COLO668 (cell line): ENCODE results near the gene ATF7.

Experiments used
- DNase-seq: peaks from one replicate; lab custom pipeline; 2025; ENCODE audit not compliant: unreplicated experiment; lab: John Stamatoyannopoulos, UW

ATF7 gene

DNA sequence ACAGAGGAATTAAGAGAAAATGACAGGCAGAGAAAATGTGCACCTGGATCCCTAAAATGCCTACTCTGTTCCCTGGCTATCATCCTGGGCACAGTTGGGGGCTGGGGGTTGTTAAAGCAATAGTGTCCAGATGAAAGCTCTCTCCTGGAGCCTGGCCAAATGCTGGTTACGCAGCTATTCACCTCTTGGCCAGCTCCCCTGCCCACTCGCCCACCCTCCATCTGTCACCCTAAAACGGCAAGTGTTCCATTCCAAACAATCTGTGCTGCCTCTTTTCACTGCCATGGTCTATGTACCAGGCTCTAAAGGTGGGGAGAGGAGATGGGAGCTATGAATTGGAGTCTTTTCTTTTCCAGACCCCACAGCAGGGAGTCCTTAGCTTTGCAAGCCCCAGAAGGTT, 94.2 kb downstream of the ATF7 start:
- no peak for DNase-seq

DNA sequence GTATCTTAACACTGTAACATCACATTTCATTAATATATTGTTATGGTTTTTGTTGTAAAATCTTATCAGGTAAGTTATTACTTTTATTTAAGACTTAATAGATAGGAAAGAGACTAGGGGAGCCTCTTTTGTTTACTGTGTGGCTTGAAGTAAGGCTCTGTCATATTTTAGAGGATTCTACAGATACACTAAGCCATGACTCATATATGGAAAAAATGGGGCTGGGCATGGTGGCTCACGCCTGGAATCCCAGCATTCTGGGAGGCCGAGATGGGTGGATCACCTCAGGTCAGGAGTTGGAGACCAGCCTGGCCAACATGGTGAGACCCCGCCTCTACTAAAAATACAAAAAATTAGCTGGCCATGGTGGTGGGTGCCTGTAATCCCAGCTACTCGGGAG, 95.3 kb downstream of the ATF7 start:
- no peak for DNase-seq

DNA sequence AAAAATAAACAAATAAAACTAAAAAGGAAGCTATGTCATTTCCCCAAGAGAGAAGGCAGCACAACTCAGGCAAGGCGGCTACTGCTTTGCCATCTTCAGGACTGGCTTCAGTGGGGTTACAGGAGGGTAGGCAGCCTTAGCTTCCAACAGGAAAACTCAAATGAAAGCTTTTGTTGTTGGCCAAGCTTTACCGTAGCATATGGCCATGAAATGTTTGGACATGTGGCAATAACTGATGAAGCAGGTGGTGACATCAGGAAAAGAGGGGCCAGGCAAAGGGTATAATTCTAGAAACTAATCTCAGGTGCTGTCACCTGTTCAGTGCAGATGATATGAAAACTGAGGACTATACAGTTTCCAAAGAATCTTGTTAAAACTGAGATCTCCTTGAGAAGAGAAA, 96.1 kb downstream of the ATF7 start:
- DNase-seq = no peak

DNA sequence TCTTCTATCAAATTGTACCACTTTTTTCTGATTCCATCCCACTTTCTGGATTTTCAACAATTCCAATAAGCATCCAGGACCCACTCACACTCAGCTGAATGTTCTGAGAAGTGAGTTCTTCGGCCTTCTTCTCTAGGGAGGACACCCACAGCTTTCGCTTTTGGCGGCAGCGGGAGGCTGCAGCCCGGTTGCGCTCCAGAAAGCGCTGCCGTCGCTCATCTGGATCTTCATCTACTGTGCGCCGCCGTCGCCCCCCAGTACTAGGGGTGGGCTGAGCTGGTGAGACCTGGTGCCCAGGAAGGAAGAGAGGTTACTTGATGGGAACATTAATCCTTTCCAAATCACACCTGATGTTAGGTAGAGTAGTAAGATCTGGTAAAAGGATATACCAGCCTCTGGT, 101.7 kb downstream of the ATF7 start:
- DNase-seq = no peak

DNA sequence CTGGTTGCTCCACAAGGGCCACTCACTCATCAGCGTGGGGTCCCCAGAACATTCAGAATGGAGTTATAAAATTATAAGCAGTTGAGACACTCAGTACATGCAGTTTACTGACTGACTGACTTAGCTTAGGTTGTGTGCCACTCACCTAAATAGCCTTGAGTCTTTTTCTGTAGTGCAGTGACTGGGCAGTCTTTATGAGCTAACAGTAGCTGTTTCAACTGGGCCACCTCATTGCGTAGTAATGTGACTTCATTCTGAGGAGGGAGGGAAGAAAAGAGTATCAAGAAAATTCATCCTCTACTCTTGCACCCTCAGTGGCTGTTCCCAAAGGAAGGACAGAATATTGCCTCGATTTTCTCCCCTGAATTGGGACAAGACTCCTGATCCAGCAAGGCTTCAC, 103.1 kb downstream of the ATF7 start:
- DNase-seq = no peak

DNA sequence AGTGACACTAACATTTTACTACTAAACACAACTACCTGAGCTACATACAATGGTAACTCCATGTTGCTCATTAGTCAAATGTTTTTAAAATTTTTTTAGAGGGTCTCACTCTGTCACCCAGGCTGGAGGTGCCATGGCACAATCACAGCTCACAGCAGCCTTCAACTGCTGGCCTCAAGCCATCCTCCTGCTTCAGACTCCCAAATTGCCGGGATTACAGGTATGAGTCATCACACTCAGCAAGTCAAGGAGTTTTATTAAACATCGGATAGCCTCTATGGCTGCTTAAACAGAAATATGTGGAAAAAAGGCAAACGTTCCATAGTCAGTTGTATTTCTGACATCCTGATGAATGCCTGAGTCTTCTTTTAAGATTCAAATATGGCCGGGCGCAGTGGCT, 107.8 kb downstream of the ATF7 start:
- DNase-seq = no peak

DNA sequence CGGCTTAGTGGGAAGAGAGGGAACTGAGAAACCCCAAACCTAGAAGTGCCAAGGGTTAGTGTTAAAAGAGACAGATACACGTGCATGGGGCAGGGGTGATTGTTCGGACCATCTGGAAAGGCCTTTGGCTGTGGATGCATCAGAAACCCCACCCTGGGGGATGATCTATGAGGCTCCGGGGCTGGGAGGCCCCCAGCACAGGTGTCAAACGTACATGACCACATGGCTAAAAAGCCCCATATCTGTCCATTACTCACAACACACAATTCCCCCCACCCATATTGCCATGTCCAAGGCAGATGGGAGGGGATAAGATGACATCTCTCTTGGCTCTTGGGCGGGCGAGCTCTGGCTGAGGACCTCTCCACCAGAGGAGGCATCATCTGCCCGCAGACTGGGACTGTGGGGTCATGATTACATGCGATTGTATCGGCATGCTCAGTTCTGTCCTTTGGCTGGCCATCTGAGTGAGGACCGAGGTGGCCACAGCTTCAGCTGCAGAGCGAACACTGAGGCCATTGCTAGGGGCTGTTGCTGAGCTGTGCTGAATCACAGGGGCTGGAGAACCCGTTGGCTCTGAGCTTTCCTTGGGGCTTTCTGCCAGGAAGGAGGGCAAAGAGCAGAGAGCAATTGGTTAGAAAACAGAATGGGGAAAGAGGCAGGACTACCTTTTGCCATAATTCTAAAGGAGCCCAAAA, 109.3 kb downstream of the ATF7 start:
- no peak for DNase-seq

DNA sequence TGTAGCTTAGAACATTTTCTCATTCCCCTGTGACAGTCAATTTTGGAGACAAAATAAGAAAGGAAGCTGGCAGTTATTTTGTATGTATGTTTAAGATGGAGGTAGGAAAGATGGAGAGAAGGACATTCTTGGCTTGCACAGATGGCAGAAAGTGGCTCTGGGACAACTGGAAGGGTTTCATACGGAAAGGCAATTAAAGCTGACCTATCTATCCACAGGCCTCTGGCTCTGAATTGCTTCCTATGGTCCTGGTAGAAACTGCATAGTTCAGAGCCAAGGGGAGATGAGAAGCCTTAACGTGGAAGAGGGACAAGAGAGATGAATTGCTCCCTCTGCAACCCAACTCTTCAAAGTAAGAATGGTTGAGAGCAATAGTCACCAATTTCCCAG, 110.9 kb downstream of the ATF7 start:
- DNase-seq = no peak

DNA sequence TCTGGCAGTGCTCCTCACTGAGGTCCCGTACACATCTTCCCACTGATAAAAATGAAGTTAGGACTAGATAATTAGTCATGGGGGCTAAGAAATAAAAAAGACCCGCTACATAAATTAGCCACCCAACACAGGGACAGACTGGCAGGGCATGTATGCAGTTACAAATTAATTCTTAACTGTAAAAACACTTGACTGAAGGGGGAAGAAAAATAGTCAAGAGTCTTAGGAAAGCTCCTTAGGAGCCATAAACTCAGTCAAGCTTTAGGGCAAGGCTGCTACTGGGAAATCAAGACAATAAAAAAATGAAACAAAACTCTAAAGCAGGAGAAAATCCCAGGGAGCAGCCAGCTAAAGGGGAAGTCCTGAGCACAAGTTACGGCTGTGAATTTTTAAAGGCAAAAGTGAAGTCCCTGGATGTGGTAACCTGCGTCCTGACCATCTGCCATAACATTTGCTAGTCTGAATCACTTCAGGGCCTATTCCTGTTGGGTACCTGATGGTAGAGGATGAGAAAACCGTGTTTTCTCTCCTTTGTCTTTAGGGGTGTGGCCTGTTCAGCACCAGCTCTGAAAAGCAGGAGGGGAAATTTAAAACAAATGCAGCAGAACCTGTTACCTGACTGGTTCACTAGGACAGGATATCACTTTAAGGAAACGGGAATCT, 111.4 kb downstream of the ATF7 start:
- DNase-seq = no peak

DNA sequence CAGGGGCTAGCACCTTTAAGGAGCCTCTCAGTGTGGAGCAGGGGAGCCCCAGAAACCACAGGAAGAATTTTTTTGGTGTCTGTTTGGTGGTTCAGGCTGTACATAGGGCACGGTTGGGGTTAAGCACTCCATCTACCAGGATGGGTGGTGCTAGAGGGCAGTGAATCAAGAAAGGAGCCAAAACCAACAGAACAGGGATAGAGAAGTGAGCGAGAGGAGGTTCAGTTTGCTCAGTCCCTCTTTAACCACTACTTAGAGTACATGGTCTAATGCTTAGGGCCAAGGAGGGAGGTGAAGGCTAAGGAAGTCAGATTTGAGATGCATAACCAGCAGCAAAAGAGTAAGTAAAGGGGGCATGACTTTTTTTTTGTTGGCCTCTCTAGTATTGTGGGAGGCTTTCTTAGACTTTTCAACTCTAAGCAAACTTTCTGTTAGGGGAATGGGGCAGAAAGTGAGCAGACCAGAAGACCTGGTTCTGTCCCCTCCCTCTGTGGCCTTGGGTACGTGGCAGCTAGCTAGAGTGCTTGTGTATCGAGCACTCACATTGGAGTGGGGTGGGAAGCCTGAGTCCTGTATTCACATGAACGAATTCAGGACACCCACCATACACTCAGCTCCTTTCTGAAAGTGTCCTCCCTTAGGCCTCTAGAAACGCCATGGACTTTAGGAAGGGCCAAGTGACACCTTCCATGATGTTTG, 112.3 kb downstream of the ATF7 start:
- no peak for DNase-seq

DNA sequence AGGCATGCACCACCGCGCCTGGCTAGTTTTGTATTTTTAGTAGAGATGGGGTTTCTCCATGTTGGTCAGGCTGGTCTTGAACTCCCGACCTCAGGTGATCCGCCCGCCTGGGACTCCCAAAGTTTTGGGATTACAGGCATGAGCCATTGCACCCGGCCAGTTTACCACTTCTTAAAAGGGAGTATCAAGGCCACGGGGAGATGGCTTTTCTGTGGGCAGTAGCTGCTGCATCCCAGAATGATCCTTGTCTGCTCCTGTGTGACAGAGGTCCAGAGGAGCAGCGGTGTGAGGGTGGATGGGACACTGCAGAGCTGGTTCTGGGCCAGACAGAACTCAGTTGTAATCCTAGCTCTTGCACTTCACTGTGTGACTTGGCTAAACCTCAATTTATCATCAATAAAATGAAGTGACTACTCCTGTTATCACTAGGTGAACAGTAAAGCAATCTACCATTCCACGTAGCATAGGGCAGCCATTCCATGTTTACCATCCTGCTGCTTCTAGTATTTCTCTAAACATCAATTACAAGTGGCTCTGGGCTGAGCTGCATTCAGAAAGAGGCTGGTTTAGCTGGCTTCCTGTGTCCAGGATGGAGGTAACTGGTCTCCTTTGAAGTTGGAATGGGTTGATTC, 115.9 kb downstream of the ATF7 start:
- DNase-seq = no peak

DNA sequence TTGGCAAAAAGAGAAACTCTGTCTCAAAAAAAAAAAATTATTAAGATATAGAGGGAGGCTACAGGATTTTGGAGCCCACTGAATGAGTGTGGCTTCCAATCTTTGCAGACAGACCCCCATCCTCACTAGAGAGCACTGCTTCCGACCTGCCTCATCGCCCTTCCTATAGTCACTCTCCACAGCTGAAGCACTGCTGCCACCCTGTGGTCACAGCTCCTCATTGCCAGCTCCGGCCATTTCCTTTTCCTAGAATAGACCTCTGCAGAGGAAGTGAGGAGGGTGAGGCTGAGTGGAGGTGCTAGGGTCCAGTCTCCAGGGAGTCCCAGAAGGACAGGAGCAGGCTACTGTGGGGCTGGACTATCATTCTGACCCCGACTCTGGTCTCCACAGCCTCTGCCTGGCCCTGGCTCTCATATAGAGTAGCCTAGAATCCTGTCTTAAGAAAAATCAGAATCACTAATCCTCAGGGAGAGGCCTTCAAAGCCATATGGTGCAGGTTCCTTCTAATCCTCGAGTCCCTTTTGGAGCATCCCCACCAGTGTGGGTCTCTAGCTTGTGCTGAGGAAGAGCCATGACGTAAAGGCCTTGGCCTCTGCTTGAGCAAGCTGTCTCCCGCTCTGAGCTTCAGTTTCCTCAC, 117.5 kb downstream of the ATF7 start:
- peak; percentile 65 for DNase-seq

DNA sequence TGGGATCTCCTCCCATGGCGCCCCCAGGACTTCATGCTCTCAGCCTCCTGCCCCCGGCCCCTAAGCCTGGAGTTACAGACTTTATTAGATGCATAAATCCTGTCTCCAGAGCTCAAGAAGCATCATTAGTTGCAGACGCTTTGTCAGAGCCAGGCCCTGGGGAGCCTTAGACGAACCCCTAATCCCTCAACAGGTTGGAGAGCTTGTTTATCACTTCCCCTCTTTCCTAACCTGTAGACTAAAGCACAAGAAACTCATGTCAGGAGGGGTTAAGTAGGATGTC, 118.6 kb downstream of the ATF7 start:
- no peak for DNase-seq

DNA sequence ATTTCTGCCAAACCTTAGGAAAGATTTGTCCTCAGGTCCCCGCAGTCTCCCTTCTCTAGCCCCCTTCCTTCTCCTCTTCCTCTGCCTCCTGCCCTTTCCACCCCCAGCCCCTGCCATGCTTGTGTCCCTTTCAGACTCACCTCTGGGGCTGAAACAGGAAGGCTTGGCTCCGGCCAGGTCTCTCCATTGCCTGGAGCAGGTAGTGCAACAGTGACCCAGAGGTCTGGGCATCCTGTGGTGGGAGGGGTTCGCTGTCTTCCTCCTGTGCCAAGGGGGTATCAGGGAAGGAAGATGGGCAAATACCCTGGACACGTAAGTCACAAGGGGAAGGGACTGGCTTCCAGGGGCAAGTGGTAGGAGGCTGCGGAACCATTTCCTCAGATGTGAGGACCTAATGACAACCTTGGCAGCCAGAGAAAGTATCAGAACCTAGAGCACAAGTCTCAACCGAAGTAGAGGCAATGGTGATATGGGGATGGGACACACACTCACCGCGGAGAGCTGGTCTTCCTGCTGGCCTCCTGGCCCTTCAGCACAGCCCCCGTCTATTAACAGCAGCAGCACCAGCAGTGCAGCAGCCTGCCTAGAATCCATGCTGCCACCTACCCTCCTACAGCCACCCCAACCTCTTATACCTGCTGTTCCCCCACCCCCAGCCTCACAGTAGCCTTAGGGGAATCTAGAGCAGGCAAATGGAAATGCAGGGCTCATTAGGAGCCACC, 119.1 kb downstream of the ATF7 start, which contains the start of gene NPFF:
Gene NPFF (minus strand): TSS at position 604 of the 722 bp plus-strand sequence. CDS start 10 bp downstream, at position 594.
- no peak for DNase-seq

DNA sequence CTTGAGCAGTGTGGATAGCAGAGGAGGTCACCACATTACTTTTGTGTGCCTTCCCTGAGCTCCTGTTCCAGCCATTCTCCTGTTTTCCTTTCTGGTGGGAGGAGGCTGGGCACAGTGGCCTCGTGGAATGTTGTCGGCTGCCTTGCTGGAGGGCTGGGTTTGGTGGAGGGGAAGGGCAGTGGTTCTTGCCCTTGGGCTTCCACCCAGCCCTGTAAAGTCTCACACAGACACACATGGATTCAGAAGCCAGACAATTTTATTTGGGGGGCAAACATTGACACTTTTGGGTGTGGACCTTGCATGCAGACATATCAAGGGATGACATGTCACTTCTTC, 119.8 kb downstream of the ATF7 start:
- DNase-seq = no peak

DNA sequence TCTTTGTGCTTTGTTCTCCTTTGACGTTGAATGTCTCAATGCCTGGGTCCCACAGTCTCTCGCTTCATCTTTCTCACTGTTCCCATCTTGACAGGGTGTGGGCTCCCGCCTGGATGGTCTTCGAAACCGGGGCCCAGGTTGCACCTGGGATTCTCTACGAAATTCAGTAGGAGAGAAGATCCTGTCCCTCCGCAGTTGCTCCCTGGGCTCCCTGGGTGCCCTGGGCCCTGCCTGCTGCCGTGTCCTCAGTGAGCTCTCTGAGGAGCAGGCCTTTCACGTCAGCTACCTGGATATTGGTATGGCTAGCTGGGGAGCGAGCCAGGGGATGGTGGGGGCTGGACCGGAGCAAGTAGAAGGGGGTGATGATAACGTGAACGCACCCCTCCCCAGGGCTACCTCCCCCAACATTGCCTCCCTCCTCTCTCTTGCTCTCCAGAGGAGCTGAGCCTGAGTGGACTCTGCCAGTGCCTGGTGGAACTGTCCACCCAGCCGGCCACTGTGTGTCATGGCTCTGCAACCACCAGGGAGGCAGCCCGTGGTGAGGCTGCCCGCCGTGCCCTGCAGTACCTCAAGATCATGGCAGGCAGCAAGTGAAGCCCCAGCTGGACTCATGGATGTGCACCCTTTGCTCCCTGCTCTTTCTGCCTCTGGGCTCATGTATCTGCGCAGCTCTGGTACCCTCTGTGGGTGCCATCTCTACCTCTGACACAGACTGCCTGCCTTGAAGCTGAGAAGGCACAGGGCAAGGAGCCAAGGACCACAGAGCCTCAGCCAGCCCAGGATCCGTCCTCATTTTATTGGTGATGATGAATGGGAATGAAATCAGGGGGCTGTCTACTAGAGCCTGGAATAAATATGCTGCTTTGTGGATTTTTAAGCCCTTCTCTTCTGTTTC, 120.4 kb downstream of the ATF7 start:
- no peak for DNase-seq

DNA sequence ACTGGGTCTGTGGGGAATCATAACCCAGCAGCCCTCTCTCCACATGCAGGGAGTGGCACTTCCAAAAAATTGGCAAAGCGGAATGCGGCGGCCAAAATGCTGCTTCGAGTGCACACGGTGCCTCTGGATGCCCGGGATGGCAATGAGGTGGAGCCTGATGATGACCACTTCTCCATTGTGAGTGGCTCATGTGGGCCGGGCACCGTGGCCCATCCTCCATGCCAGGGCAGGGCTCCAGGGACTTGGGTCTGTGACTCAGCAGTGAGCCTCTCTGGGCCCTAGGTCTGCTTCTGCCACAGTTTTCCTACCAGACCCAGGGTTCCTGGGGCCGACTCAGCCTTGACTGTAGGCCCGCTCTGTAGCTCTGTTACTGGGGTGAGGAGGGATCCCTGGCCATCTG, 121.1 kb downstream of the ATF7 start:
- DNase-seq = no peak

DNA sequence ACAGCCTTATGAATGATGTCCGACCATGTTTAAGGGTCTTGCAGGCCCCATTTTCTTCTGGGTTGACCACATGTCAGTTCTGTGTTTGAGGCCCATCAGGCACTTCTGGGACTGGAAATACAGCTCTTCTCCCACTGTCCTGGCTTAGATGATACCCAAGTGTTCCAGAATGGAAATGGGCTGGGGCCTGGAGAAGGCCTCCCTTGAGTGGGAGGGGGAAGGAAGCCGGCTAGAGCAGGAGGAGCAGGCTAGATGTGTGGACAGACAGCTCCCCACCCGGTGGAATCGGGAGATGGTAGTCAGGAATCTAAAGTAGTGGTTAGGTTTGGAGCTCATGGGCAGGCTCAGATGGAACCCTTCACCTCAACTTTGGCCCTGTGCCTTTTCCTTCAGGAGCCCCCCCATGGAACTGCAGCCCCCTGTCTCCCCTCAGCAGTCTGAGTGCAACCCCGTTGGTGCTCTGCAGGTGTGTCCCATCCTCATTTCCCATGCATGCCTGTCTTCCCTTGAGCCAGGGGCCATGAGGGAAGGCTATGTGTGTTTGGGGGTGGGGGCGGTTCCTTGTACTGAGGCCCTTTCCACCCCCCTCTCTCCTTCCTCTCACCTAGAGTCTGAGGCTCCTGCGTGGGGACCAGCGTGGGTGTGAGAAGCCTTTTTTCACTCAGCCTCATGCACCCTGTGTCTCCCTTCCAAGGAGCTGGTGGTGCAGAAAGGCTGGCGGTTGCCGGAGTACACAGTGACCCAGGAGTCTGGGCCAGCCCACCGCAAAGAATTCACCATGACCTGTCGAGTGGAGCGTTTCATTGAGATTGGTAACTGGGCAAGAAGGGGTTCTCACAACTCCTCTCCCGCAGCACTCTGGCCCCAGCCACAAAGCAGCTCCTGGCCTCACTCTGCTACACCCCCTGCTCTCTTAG, 121.9 kb downstream of the ATF7 start:
- DNase-seq = no peak
